K562 (cell line): Measurements from ENCODE around the gene MET. TPM values are rescaled to one million over a fixed set of nuclear protein-coding genes. Genes with fewer than 3 reads are reported as not detected.

Experiments used
- ATAC-seq: fragments of 200-7000 bp; cut with Tn5 transposase; 3 replicates; pipeline ENCODE4 v1.9.1; 2020; ENCODE audit warnings: moderate library complexity
- BruUV-seq: library from RNA; stranded (reverse); fragments of 400-500 nt; replicated peaks from 2 replicates; lab custom pipeline; 2021; lab: Mats Ljungman, UMichigan
- CTCF ChIA-PET: fragments of 300-600 bp; formaldehyde crosslinking; extraction: SDS; loops from one replicate; lab custom pipeline; 2021; ENCODE audit warnings: low intra/inter-chr PET ratio; lab: Yijun Ruan, JAX
- POLR2A ChIA-PET: fragments of 300-600, 350-650 bp; sonication (Branson Sonifier 250); formaldehyde crosslinking; extraction: SDS; loops from one replicate; lab custom pipeline; 2021; ENCODE audit warnings: antibody characterized with exemption, inconsistent platforms; lab: Yijun Ruan, JAX
- DNase-seq, 4 experiments: peaks; one replicate each; pipeline versions ENCODE4 v3.0.0 to v3.0.0-alpha.2; 2011 to 2018; ENCODE audit warnings: low spot score in 3 of 4, mixed read lengths in 3 of 4; ENCODE audit errors: extremely low read depth in 1 of 4
- FAIRE-seq: peaks from 2 replicates; lab custom pipeline; 2011; peaks lifted over from hg19 to GRCh38; lab: Jason Lieb, UNC
- H2AFZ ChIP-seq: 2 replicates; pipeline ENCODE4 v1.6.0; 2011; ENCODE audit warnings: low read depth, low read length, control low read depth, inconsistent platforms
- H3K27ac ChIP-seq: fragments of 200-600 bp; 3 replicates; pipeline ENCODE4 v1.8.0; 2011; ENCODE audit warnings: low read depth, mild to moderate bottlenecking, control low read depth, inconsistent platforms, low read length, moderate library complexity, mixed read lengths; ENCODE audit errors: extremely low read depth
- H3K27me3 ChIP-seq, 2 experiments: fragments of 300-600 bp in 1 of 2; 2 replicates in 1 of 2; 3 replicates in 1 of 2; pipeline versions ENCODE4 v1.6.0 to v1.8.0; 2011; ENCODE audit warnings: inconsistent platforms in 2 of 2, low read length in 2 of 2, mild to moderate bottlenecking in 1 of 2, mixed read lengths in 1 of 2, moderate library complexity in 1 of 2; ENCODE audit not compliant: control insufficient read depth in 2 of 2, insufficient read depth in 2 of 2
- H3K36me3 ChIP-seq: fragments of 300-600 bp; 3 replicates; pipeline ENCODE4 v1.8.0; 2011; ENCODE audit warnings: mild to moderate bottlenecking, low read length, inconsistent platforms; ENCODE audit not compliant: control insufficient read depth, insufficient read depth
- H3K4me1 ChIP-seq, 2 experiments: fragments of 200-600 bp in 1 of 2; replicated peaks in 1 of 2; 2 replicates in 1 of 2; 3 replicates in 1 of 2; pipeline versions ENCODE4 v1.5.1 to v1.8.0; 2011; ENCODE audit warnings: inconsistent platforms in 2 of 2, low read length in 2 of 2, mild to moderate bottlenecking in 1 of 2, mixed read lengths in 1 of 2, moderate library complexity in 1 of 2; ENCODE audit not compliant: control insufficient read depth in 2 of 2, insufficient read depth in 2 of 2
- H3K4me2 ChIP-seq: 2 replicates; pipeline ENCODE4 v1.6.1; 2011; ENCODE audit warnings: low read length, control low read depth, inconsistent platforms, mixed read lengths; ENCODE audit not compliant: insufficient read depth
- H3K4me3 ChIP-seq: fragments of 200-600 bp; sonication (generic), shearing (Covaris generic); 2 replicates; pipeline ENCODE4 v1.5.1; 2016; ENCODE audit warnings: control low read depth, inconsistent platforms
- H3K79me2 ChIP-seq: fragments of 200-600 bp; 3 replicates; pipeline ENCODE4 v1.8.0; 2011; ENCODE audit warnings: low read length, inconsistent platforms; ENCODE audit not compliant: control insufficient read depth, insufficient read depth
- H3K9ac ChIP-seq, 2 experiments: 2 replicates each; pipeline versions ENCODE4 v1.6.0 to v1.6.1; 2011; ENCODE audit warnings: low read depth in 2 of 2, low read length in 2 of 2, control low read depth in 1 of 2, inconsistent platforms in 1 of 2, mild to moderate bottlenecking in 1 of 2, mixed read lengths in 1 of 2; ENCODE audit not compliant: insufficient read depth in 1 of 2
- H3K9me1 ChIP-seq: one replicate; pipeline ENCODE4 v1.6.0; 2011; ENCODE audit warnings: inconsistent platforms, mild to moderate bottlenecking, low read length, moderate library complexity; ENCODE audit not compliant: control insufficient read depth, insufficient read depth
- H3K9me3 ChIP-seq: replicated peaks from 2 replicates; pipeline ENCODE4 v1.5.1; 2011; ENCODE audit warnings: low read depth, low read length, inconsistent platforms; ENCODE audit not compliant: control insufficient read depth, insufficient read depth
- H4K20me1 ChIP-seq: replicated peaks from 2 replicates; pipeline ENCODE4 v1.6.1; 2011; ENCODE audit warnings: low read length, inconsistent platforms, mixed read lengths; ENCODE audit not compliant: control insufficient read depth, insufficient read depth
- DPF2 ChIP-seq: fragments of 450-650 bp; IDR thresholded peaks from 2 replicates; pipeline ENCODE4 v1.6.1; 2016
- HINFP ChIP-seq: fragments of 450-650 bp; conservative IDR thresholded peaks from 2 replicates; pipeline ENCODE4 v1.6.1; 2016; ENCODE audit warnings: missing genetic modification characterization, low read depth, mild to moderate bottlenecking, control low read depth, missing compliant biosample characterization
- MAZ ChIP-seq, 2 experiments: fragments of 450-650 bp in 1 of 2; sonication (generic) in 1 of 2; formaldehyde crosslinking; IDR thresholded peaks in 1 of 2; conservative IDR thresholded peaks in 1 of 2; 2 replicates each; pipeline versions ENCODE4 v1.4.0 to v1.5.0; 2020; ENCODE audit warnings: mild to moderate bottlenecking in 1 of 2, missing genetic modification reagents in 1 of 2
- NBN ChIP-seq: fragments of 450-650 bp; IDR thresholded peaks from 2 replicates; pipeline ENCODE4 v1.6.1; 2016; ENCODE audit warnings: low read depth, mild to moderate bottlenecking
- PKNOX1 ChIP-seq: fragments of 450-650 bp; IDR thresholded peaks from 2 replicates; pipeline ENCODE4 v1.6.1; 2016
- RREB1 ChIP-seq: fragments of 250-450 bp; sonication (Bioruptor Pico); IDR thresholded peaks from 2 replicates; pipeline ENCODE4 v1.4.0; 2020
- SMARCE1 ChIP-seq: fragments of 450-650 bp; IDR thresholded peaks from 2 replicates; pipeline ENCODE4 v1.7.1; 2016; ENCODE audit warnings: mild to moderate bottlenecking
- ZNF444 ChIP-seq: fragments of 250-450 bp; sonication (Bioruptor Pico); IDR thresholded peaks from 2 replicates; pipeline ENCODE4 v1.4.0; 2020; ENCODE audit warnings: mild to moderate bottlenecking, moderate library complexity
- ZNF589 ChIP-seq: fragments of 200-800 bp; sonication (Bioruptor generic); IDR thresholded peaks from 2 replicates; pipeline ENCODE4 v1.6.1; 2016; ENCODE audit warnings: low read depth, missing genetic modification characterization, missing compliant biosample characterization
- WGBS: fragments of 100-300 bp; shearing (Covaris generic); methylation state at CpG from one replicate; pipeline ENCODE4 v1.1.6; 2016; ENCODE audit warnings: low coverage, mixed read lengths; ENCODE audit not compliant: insufficient coverage; ENCODE audit errors: missing lambda C conversion rate; 5-methylcytosine and 5-hydroxymethylcytosine counted together
- in situ Hi-C: fragments of 300-500 bp; cut with MboI; formaldehyde crosslinking; loops from 4 replicates; pipeline ENCODE4 v1.15.0; 2018; ENCODE audit warnings: inconsistent platforms, mixed read lengths
- intact Hi-C: fragments of 100-400 bp; cut with micrococcal nuclease; formaldehyde crosslinking; loops from 2 replicates; pipeline ENCODE4 v1.14.2; 2022
- polyA plus RNA-seq, 8 experiments: library from polyadenylated mRNA; depleted of rRNA in 4 of 8; stranded (reverse) in 5 of 8; unstranded in 3 of 8; fragments of >200 nt; fragmentation: Nextera tagmentation in 2 of 8; fragmentation: Illumina TruSeq in 1 of 8; extraction: Ambion mirVana in 2 of 8; extraction: Trizol in 1 of 8; gene quantifications; 2 replicates each; pipeline versions ENCODE4 v1.2.1 to v1.2.3, GENCODE V29; 2011 to 2014; ENCODE audit warnings: inconsistent platforms in 1 of 8, missing spikeins in 1 of 8
- total RNA-seq, 7 experiments: library from RNA; depleted of rRNA in 6 of 7; stranded (reverse); fragments of >200 nt in 6 of 7; fragmentation: Illumina TruSeq in 2 of 7; extraction: Trizol in 2 of 7; gene quantifications; 2 replicates each; pipeline versions ENCODE4 v1.2.1 to v1.2.3, GENCODE V29; 2011 to 2021; ENCODE audit warnings: low replicate concordance in 1 of 7

The MET gene
- total and polyA plus RNA-seq, 9 of the 15 experiments (the other 6 are each of a cell fraction or from before 2014, with no cell fraction given): 0.84 to 2.4 (median 1.1) TPM

DNA sequence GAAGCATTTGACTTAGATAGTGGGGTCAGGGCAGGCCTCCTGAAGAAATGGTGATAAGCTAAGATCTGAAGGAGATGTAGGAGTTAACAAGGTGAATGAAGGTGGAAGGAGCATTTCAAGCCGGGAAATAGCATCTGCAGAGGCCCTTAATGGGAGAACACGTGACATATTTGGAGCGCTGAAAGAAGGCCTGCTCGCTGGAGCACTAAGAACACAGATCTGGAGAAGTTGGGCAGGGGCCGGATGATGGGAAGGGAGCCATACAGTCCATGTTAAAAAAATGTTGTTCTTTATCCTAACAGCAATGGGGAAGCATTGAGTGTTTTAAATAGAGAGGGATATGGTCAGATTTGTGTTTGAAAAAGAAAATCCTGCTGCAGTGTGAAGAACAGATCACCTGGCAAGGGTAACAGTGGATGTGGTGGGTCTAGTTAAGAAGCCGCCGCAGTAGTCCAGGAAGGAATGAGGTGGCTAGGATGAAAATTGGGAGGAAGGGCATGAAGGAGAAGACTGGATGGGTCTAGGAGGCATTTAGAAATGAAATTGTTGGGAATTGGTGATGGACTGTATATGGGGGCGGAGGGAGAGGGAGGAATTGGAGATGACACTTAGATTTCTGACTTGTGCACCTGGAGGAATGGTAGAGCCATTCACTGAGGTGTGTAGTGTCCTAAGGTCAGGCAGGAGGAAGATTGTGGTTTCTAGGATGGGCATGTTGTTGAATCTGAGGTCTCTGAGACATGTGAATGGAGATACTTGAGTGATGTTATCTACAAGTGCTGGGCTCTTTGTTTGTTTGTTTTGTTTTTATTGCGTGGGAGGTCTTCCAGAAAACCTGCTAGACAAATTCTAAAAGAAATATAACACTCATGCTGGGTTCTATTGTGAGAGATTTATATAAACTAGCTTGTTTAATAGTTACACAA is 58.4 kb downstream of the MET start (continued):
- no peak for TF ChIP-seq RREB1 (CRISPR knock-in tag)
- TF ChIP-seq, all 486 proteins: peak for 4

DNA sequence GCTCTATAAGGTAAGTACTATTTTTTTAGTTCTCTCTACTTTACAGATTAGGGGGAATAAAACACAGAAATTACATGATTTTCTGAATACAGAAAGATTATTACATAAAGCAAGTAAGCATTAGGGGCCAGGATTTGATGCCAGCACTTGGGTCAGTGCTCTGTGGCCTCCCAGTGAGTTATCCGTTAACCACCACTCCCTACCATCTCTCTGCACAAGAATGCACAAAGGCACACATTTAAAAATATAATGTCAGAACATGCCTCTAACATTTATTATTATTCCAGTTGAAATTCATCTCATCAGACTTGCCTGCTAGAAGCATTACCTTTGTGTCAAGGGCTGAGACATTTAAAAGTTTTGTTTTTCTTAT is 59.0 kb downstream of the MET start:
- no peak for FAIRE-seq
- no peak for DNase-seq
- Histone ChIP-seq H3K27me3 (peaks cover 0 to 6% of the 10 kb centered on the region in 2 experiments; a peak in 2 of 5 replicates), H3K9me1 (no peaks in the 10 kb centered on the region), H3K4me2 (no peak overlapping the region), H3K79me2 (no peaks in the 10 kb centered on the region), H3K27ac (no peak overlapping the region), H4K20me1 (no peaks in the 10 kb centered on the region), H3K4me3 (no peak overlapping the region), H2AFZ (no peak overlapping the region), H3K9me3 (no peaks in the 10 kb centered on the region), H3K4me1 (no peaks in the 10 kb centered on the region), H3K9ac (no peak overlapping the region), H3K36me3 (no peaks in the 10 kb centered on the region)
- ChIA-PET CTCF (no interaction called here), POLR2A (interaction anchor here (1.2 kb wide), 1 partner anchor 51 kb away, joined by 3 read pairs; no protein-coding TSS in a partner anchor)
- BruUV-seq: no TSS peak
- WGBS: 4% methylated on average over 1 of the region's 1 CpG
- no peak for ATAC-seq
- TF ChIP-seq DPF2 (no peak), HINFP (tag) (no peak), PKNOX1 (no peak), SMARCE1 (no peak), ZNF444 (CRISPR knock-in tag) (no peak), MAZ (CRISPR knock-in tag; conservative IDR thresholded peaks at IDR 0.05 in 1 of 2, IDR thresholded peaks at IDR 0.05 in 1 of 2) (no peak), ZNF589 (CRISPR knock-in tag) (no peak), NBN (no peak)
- in situ Hi-C loops (no loop called here), intact Hi-C loops (no loop called here)
